Left lobe of liver (tissue), 2 donors: ENCODE data around the gene IHH. TPM values are rescaled to one million over a fixed set of nuclear protein-coding genes. Genes with fewer than 3 reads are reported as not detected.

Experiments
- ATAC-seq: fragments of 200-7000 bp; cut with Tn5 transposase; one replicate; pipeline ENCODE4 v1.9.1; 2020; ENCODE audit warnings: mild to moderate bottlenecking, moderate library complexity
- DNase-seq: peaks from one replicate; pipeline ENCODE4 v3.0.0-alpha.2; 2020; ENCODE audit warnings: low spot score
- total RNA-seq: library from RNA; stranded (reverse); gene quantifications from one replicate; pipeline ENCODE4 v1.2.1, GENCODE V29; 2021
- donor health status: DM: no; HTN: no; CAD: no; lungs with moderate emphysema.
- donor health status: DM: no; HTN: yes; CAD: no.

The IHH gene
- 4.9 TPM for total RNA-seq

- DNase-seq (peak; percentile 84), ATAC-seq (peak; percentile 65)
Measured at GRCh38 chr2:219060821-219061791, at the start of gene IHH. IHH (minus strand) TSS chr2:219060921; CDS start chr2:219060467, 454 bp downstream.

- ATAC-seq (no peak), DNase-seq (no peak)
Measured at GRCh38 chr2:219109471-219109870, 48.8 kb upstream of the IHH start.

GRCh38 chr2:219107758-219108157 is 47.0 kb upstream of the IHH start:
- no peak for ATAC-seq
- DNase-seq, result no peak

- no peak for ATAC-seq
- DNase-seq, result no peak
Measured at GRCh38 chr2:219106251-219106650, 45.5 kb upstream of the IHH start.

GRCh38 chr2:219104107-219105035 is 43.6 kb upstream of the IHH start:
- ATAC-seq, result peak; percentile 84
- no peak for DNase-seq

- ATAC-seq (no peak), DNase-seq (no peak)
Measured at GRCh38 chr2:219099329-219099728, 38.6 kb upstream of the IHH start.

- no peak for DNase-seq
- ATAC-seq, result no peak
Measured at GRCh38 chr2:219095406-219095935, 34.8 kb upstream of the IHH start.

- DNase-seq, result no peak
- no peak for ATAC-seq
Measured at GRCh38 chr2:219094171-219094570, 33.5 kb upstream of the IHH start.

GRCh38 chr2:219090436-219091299 is 29.9 kb upstream of the IHH start:
- DNase-seq, result no peak
- ATAC-seq, result no peak

GRCh38 chr2:219089330-219089729 is 28.6 kb upstream of the IHH start:
- no peak for ATAC-seq
- DNase-seq, result no peak

- ATAC-seq (no peak), DNase-seq (no peak)
Measured at GRCh38 chr2:219087848-219088247, 27.1 kb upstream of the IHH start.

GRCh38 chr2:219087361-219087760 is 26.6 kb upstream of the IHH start:
- ATAC-seq (no peak), DNase-seq (no peak)

GRCh38 chr2:219086196-219086595 is 25.5 kb upstream of the IHH start:
- no peak for DNase-seq
- ATAC-seq, result peak; percentile 40

GRCh38 chr2:219084791-219085190 is 24.1 kb upstream of the IHH start:
- DNase-seq (no peak), ATAC-seq (no peak)

- no peak for ATAC-seq
- DNase-seq, result no peak
Measured at GRCh38 chr2:219082332-219082958, 21.7 kb upstream of the IHH start.

GRCh38 chr2:219081701-219082331 is 21.1 kb upstream of the IHH start:
- DNase-seq (no peak), ATAC-seq (peak; percentile 29)

- DNase-seq, result no peak
- peak; percentile 35 for ATAC-seq
Measured at GRCh38 chr2:219081096-219081495, 20.4 kb upstream of the IHH start.

GRCh38 chr2:219079417-219079816 is 18.7 kb upstream of the IHH start:
- no peak for DNase-seq
- ATAC-seq, result peak; percentile 86

- DNase-seq, result no peak
- no peak for ATAC-seq
Measured at GRCh38 chr2:219078951-219079350, 18.2 kb upstream of the IHH start.
